NCI-H2107 treated with DMSO at 0.1 percent for 48 hours (cell line): ENCODE data around the gene METTL5.
"Not testable (repeated sequence)": the region's sequence is repeated elsewhere in the genome, so short reads cannot be mapped to it uniquely, and the experiment has no call there.

ENCODE experiments used
- DNase-seq: peaks from one replicate; lab custom pipeline; 2025; ENCODE audit not compliant: unreplicated experiment; lab: John Stamatoyannopoulos, UW

The METTL5 gene

GRCh38 chr2:169824373-169825333 lies at the start of gene METTL5:
Gene METTL5 (minus strand): TSS chr2:169824905. CDS start chr2:169824597, 308 bp downstream.
- DNase-seq, result peak; percentile 55

GRCh38 chr2:169871994-169872393 lies 47.3 kb upstream of the METTL5 start:
- DNase-seq, result no peak

- DNase-seq, result not testable (repeated sequence)
These were observed 46.7 kb upstream of the METTL5 start for GRCh38 chr2:169871369-169871768.

GRCh38 chr2:169868951-169869350 lies 44.2 kb upstream of the METTL5 start:
- DNase-seq, result no peak

GRCh38 chr2:169867579-169867978 lies 42.9 kb upstream of the METTL5 start:
- no peak for DNase-seq

GRCh38 chr2:169866230-169866629 lies 41.5 kb upstream of the METTL5 start:
- not testable (repeated sequence) for DNase-seq

- DNase-seq, result no peak
These were observed 40.8 kb upstream of the METTL5 start for GRCh38 chr2:169865492-169865891.

- DNase-seq, result no peak
These were observed 38.1 kb upstream of the METTL5 start for GRCh38 chr2:169862816-169863215.

- DNase-seq, result no peak
These were observed 35.4 kb upstream of the METTL5 start for GRCh38 chr2:169860149-169860548.

- no peak for DNase-seq
These were observed 34.7 kb upstream of the METTL5 start for GRCh38 chr2:169859423-169859822.

GRCh38 chr2:169855281-169856258 lies 30.9 kb upstream of the METTL5 start:
- not testable (repeated sequence) for DNase-seq

- DNase-seq, result no peak
These were observed 28.4 kb upstream of the METTL5 start for GRCh38 chr2:169853041-169853668.

- no peak for DNase-seq
These were observed 25.0 kb upstream of the METTL5 start for GRCh38 chr2:169849710-169850109.

GRCh38 chr2:169848959-169849693 lies 24.4 kb upstream of the METTL5 start:
- DNase-seq, result not testable (repeated sequence)

GRCh38 chr2:169845016-169845415 lies 20.3 kb upstream of the METTL5 start:
- DNase-seq, result no peak

- DNase-seq, result not testable (repeated sequence)
These were observed 16.9 kb upstream of the METTL5 start for GRCh38 chr2:169841625-169842024.

- no peak for DNase-seq
These were observed 16.0 kb upstream of the METTL5 start for GRCh38 chr2:169840747-169841142.

GRCh38 chr2:169839954-169840746 lies 15.4 kb upstream of the METTL5 start:
- DNase-seq, result no peak

GRCh38 chr2:169838743-169839489 lies 14.2 kb upstream of the METTL5 start:
- no peak for DNase-seq
